GM12874 (cell line): ENCODE measurements around the gene LHFPL6.

Experiments
- TF ChIP-seq, protein P1 (sequence below): IDR thresholded peaks from 2 replicates; pipeline ENCODE4 v1.5.1; 2011; ENCODE audit warnings: low read depth, mild to moderate bottlenecking, control low read depth, low read length, moderate library complexity; ENCODE audit not compliant: insufficient read depth

The LHFPL6 gene

DNA sequence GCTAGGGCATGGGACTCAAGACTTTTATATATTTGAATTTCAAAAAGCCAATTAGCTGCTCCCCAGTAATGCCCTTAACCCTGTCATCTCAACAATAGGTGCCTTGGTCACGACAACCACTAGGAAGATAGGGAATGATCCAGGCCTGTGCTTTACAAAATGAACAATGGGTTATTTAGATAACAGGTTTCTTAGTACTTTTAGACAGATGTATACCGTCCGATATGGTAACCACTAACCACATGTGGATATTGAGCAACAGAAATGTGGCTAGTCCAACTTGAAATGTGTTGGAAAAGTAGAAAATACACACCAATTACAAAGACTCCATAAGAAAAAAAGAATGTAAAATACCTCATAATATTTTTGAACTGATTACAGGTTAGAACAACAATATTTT lies 201.2 kb downstream of the LHFPL6 start:
- TF ChIP-seq, protein P1, sequence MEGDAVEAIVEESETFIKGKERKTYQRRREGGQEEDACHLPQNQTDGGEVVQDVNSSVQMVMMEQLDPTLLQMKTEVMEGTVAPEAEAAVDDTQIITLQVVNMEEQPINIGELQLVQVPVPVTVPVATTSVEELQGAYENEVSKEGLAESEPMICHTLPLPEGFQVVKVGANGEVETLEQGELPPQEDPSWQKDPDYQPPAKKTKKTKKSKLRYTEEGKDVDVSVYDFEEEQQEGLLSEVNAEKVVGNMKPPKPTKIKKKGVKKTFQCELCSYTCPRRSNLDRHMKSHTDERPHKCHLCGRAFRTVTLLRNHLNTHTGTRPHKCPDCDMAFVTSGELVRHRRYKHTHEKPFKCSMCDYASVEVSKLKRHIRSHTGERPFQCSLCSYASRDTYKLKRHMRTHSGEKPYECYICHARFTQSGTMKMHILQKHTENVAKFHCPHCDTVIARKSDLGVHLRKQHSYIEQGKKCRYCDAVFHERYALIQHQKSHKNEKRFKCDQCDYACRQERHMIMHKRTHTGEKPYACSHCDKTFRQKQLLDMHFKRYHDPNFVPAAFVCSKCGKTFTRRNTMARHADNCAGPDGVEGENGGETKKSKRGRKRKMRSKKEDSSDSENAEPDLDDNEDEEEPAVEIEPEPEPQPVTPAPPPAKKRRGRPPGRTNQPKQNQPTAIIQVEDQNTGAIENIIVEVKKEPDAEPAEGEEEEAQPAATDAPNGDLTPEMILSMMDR = no peak

DNA sequence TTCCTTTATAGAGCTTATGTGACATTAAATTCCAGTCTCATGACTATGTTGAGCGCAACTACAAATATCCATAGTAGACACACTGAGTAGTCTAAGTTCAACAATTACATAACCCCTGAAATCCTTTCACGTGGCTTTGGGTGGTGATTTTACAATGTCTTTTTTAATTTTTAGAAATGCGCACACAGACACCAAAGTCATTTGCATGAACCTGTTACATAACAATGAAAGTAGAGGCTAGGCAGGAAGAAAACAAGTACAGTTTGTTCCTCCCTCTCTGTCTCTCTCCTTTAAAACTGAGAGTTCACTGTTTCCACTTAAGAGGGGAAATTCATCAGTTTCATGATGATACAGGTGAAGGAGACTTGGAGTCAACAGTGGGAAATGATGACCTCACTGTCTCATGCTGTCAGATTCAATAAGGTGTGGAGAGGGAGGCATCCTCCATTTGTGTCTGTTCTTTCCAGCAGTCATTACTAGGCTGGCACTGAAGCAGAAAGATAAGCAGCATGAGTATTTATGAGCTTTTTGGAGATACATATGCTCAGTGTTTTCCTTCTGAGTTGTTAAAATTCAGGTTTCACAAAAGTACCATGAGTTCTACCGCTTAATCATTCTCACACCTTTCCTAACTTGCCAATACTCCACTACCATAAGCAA lies 201.8 kb downstream of the LHFPL6 start:
- TF ChIP-seq, protein P1 = no peak

DNA sequence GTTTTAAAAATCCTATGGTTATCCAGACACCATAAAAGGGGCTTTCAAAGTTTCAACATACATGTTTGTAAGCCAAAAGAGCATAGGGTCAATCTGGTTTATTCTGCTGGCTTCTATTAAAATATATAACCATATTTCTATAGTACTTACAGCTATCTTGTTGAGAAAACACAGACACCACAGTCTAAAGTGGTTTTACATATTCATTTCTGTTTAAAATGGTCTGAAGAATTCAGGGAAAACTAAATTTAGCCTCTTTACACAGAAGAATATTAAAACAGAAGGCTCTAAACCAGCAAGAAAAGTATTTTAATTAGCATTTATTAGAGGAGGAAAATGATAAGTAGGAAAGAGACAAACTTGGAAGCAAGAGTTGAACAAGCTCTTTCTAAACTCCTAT lies 203.9 kb downstream of the LHFPL6 start:
- TF ChIP-seq, protein P1 = no peak

DNA sequence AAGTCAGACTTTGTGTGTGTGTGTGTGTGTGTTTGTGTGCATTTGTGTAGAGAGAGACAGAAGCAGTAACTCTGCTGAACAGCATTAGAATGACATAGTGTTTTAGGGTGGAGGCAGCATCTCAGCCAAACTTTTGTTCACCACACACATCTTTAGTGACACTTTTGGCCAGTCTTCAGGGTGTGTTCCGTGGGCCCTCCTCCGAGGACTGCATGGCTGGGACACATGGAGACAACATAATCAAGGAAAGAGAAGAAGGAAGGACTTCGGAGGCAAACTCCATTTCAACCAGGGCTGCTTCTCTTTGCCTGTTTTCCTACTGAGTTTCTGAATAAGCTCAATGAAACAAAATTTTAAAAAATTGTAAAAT lies 205.1 kb downstream of the LHFPL6 start:
- TF ChIP-seq, protein P1 = no peak

DNA sequence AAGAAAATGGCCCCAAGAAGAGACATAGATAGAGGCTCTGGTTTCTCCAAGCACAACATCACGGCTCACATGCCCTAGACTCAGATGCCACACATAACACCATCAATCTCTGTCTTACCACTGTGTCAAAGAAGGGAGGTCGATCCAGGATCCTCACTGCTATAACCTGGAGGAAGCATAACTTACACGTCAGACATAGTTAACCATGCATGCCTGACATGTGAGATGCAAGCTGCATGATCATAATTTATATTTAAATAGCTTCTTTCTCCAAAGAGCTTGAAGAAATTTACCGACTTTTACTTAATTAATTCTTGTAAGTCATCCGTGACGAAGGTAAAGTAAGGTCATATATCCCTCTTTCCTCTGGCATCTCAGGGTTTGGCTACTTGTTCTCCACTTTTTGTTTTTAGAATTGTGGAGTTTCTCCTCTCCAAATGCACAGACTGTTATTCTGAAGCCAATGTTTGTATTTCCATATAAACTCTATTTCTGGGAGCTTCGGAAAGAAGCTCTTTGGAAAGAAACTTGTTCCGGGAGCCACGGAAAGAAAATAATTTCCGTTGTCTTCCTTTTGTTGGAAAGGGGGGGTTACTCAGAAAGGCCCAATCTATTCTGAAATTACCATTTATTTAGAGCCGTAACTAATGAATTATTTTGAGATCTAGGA lies 205.6 kb downstream of the LHFPL6 start:
- TF ChIP-seq, protein P1 = no peak

DNA sequence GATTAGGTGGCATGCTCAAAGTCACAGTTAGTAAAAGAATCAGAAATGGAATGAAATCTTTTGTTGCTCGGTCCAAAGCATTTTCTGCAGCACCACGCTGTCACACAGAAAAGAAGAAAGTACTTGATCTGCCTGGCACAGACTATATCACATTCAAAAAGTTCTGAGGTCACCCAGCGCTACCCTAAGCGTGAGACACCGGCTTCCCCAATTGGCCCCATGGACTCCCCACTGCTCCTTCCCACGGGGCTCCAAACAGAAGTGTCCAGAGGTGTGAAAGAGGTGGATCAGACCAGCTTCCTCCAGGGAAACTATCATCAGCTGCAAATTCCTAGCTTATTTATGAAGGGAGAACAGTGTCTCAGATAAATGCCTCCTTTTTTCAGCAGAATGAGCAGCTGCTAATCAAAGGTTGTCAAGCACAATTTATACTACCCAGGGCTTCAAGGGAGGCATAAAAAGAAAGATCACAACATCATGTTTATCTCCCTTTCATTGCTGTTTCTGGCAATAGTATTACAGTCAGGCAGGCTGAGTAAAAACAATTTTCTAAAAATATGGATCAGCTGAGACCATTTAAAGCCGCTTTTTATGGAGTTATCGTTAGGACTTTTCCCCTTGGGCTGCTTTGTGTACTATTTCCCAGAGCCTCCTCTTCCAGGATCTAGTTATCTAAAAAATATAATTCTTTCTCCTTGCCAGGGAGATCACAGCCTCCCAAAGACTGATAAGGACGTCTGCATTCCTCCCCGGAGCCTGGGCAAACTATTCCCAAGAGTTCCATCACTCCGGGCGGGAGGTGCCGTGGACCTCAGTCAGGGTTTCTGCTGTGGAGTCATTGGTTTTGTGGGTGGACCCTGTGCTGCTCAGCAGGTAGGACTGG lies 208.0 kb downstream of the LHFPL6 start:
- TF ChIP-seq, protein P1 = no peak

DNA sequence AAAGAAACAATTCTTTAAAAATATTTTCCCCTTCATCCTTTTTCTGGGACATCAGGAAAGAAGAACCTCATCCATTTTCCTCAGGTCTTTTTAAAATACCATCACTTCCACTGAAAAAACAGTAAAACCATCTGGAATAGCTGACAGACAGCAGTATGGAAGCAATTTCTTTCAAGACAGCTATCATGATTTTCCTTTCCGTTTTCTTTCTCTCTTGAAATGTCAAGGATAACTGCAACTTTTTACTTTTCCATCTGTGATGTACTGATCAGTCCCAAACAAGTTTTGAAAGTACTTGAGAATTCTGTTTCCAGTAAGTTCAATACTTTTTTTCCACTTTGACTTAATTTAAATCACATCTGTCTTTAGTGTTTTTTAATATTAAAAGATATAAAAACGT lies 211.2 kb downstream of the LHFPL6 start:
- TF ChIP-seq, protein P1 = no peak
